Neural progenitor cell (in vitro differentiated cells): ENCODE data around the gene C1orf87. TPM values are rescaled to one million over a fixed set of nuclear protein-coding genes. Genes with fewer than 3 reads are reported as not detected.
A peak's percentile ranks its signal among the peaks of the same experiment; 100 is the strongest.

ENCODE experiments used
- DNase-seq: peaks from one replicate; pipeline ENCODE4 v3.0.0-alpha.2; 2016; ENCODE audit warnings: low spot score
- H2AFZ ChIP-seq: fragments of 200-600 bp; sonication (generic); replicated peaks from 2 replicates; pipeline ENCODE4 v1.6.1; 2016; ENCODE audit warnings: antibody characterized with exemption
- H3F3A ChIP-seq: fragments of 200-600 bp; sonication (generic); 2 replicates; pipeline ENCODE4 v1.6.1; 2016; ENCODE audit warnings: antibody characterized with exemption, low read depth
- H3K27ac ChIP-seq: fragments of 200-600 bp; sonication (generic); 2 replicates; pipeline ENCODE4 v1.5.1; 2016; ENCODE audit warnings: mild to moderate bottlenecking
- H3K27me3 ChIP-seq: fragments of 200-600 bp; sonication (generic); 2 replicates; pipeline ENCODE4 v1.6.1; 2016; ENCODE audit warnings: mild to moderate bottlenecking, moderate library complexity
- H3K36me3 ChIP-seq: fragments of 200-600 bp; sonication (generic); 2 replicates; pipeline ENCODE4 v1.5.1; 2016
- H3K4me1 ChIP-seq: fragments of 200-600 bp; sonication (generic); 2 replicates; pipeline ENCODE4 v1.6.1; 2016; ENCODE audit warnings: mixed run types
- H3K4me2 ChIP-seq: fragments of 200-600 bp; sonication (generic); 2 replicates; pipeline ENCODE4 v1.6.1; 2016
- H3K4me3 ChIP-seq: fragments of 200-600 bp; sonication (generic); 2 replicates; pipeline ENCODE4 v1.5.1; 2016
- H3K79me2 ChIP-seq: fragments of 200-600 bp; sonication (generic); 2 replicates; pipeline ENCODE4 v1.6.1; 2016; ENCODE audit warnings: low read depth
- H3K9ac ChIP-seq: fragments of 200-600 bp; sonication (generic); 2 replicates; pipeline ENCODE4 v1.6.1; 2016
- H3K9me3 ChIP-seq: fragments of 200-600 bp; sonication (generic); 2 replicates; pipeline ENCODE4 v1.5.1; 2016; ENCODE audit warnings: low read depth
- H4K20me1 ChIP-seq: fragments of 200-600 bp; sonication (generic); 2 replicates; pipeline ENCODE4 v1.6.1; 2016; ENCODE audit warnings: low read depth
- H3K27ac Mint-ChIP-seq: 3 replicates; pipeline ENCODE4 v1.8.0; 2021; ENCODE audit warnings: mixed read lengths
- H3K27me3 Mint-ChIP-seq: 2 replicates; pipeline ENCODE4 v1.8.0; 2022; ENCODE audit warnings: low read depth, mild to moderate bottlenecking, inconsistent platforms, moderate library complexity, mixed read lengths; ENCODE audit not compliant: insufficient read depth
- H3K36me3 Mint-ChIP-seq: 3 replicates; pipeline ENCODE4 v1.8.0; 2021; ENCODE audit warnings: mixed read lengths
- H3K4me1 Mint-ChIP-seq: 3 replicates; pipeline ENCODE4 v1.8.0; 2021; ENCODE audit warnings: mixed read lengths
- H3K4me3 Mint-ChIP-seq: 3 replicates; pipeline ENCODE4 v1.8.0; 2021; ENCODE audit warnings: mild to moderate bottlenecking, moderate library complexity, mixed read lengths
- H3K9me3 Mint-ChIP-seq: 3 replicates; pipeline ENCODE4 v1.8.0; 2020; ENCODE audit warnings: mixed read lengths
- EZH2 ChIP-seq: fragments of 200-600 bp; sonication (generic); IDR thresholded peaks from 2 replicates; pipeline ENCODE4 v1.6.1; 2017; ENCODE audit warnings: antibody characterized with exemption, mild to moderate bottlenecking, moderate library complexity
- EZH2phosphoT487 ChIP-seq: fragments of 200-600 bp; sonication (generic); IDR thresholded peaks from 2 replicates; pipeline ENCODE4 v1.6.1; 2017; ENCODE audit warnings: antibody characterized with exemption
- total RNA-seq: library from RNA; depleted of rRNA; stranded (reverse); fragments of >200 nt; gene quantifications from 2 replicates; pipeline ENCODE4 v1.2.3, GENCODE V29; 2015; ENCODE audit warnings: low replicate concordance
- TF ChIP-seq, protein P1 (sequence below): fragments of 200-600 bp; sonication (generic); IDR thresholded peaks from 2 replicates; pipeline ENCODE4 v1.5.1; 2017; ENCODE audit warnings: antibody characterized with exemption, mild to moderate bottlenecking

C1orf87 gene
- total RNA-seq, 1 donor from 2014 or later, result not detected

DNA sequence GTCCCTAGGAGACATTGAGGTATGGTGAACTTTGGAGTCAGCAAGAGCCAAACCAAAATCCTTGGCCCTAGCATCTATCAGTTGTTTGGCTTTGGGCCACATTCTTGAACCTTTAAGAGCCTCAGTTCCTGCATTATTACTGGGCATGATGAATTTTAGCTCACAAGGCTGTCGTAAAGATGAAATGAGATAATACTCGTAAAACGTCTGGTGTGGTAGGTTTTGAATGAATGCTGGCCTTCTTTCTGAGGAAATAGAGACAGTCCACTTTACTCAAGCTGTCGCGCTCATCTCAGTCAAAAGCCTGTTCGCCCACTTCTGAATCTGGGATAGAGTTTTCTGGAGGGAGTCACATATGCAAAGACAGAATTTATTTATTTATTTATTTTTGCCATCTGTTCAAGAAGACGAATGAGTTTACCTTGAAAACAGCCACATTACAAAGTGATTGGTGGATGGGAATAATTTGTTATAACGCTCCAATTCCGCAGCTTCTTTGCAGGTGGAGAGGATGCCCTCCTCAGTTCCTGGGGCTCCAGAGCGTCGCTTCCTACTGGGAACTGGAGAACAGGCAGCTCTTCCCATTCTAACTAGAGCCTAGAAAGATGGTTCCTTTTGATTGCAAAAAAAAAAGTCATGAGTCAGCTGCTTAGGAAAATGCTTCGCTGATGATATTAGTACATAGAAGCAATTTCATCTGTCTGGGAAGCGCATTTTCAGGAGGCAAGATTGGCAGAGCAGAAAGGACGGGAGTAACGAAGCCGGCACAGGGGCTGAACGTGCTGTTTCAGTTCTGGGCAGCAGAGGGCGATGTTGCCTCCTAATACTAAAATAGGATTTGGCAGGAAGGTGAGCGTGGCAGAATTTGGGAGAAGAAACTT, 97.1 kb downstream of the C1orf87 start:
- Mint-ChIP-seq H3K36me3 (no peaks in the 10 kb centered on the region), H3K4me3 (no peak overlapping the region), H3K27me3 (peaks cover 8% of the 10 kb centered on the region), H3K9me3 (no peaks in the 10 kb centered on the region), H3K4me1 (peaks cover 21% of the 10 kb centered on the region), H3K27ac (no peak overlapping the region)
- peak overlapping the region; percentile 26 for H3K4me3 ChIP-seq
- no peaks in the 10 kb centered on the region for H4K20me1 ChIP-seq
- H2AFZ ChIP-seq, result peak overlapping the region; percentile 92
- H3K36me3 ChIP-seq, result no peaks in the 10 kb centered on the region
- no peak overlapping the region for H3K27ac ChIP-seq
- TF ChIP-seq, protein P1, sequence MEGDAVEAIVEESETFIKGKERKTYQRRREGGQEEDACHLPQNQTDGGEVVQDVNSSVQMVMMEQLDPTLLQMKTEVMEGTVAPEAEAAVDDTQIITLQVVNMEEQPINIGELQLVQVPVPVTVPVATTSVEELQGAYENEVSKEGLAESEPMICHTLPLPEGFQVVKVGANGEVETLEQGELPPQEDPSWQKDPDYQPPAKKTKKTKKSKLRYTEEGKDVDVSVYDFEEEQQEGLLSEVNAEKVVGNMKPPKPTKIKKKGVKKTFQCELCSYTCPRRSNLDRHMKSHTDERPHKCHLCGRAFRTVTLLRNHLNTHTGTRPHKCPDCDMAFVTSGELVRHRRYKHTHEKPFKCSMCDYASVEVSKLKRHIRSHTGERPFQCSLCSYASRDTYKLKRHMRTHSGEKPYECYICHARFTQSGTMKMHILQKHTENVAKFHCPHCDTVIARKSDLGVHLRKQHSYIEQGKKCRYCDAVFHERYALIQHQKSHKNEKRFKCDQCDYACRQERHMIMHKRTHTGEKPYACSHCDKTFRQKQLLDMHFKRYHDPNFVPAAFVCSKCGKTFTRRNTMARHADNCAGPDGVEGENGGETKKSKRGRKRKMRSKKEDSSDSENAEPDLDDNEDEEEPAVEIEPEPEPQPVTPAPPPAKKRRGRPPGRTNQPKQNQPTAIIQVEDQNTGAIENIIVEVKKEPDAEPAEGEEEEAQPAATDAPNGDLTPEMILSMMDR, result peak; percentile 97
- TF ChIP-seq EZH2, result no peak
- no peaks in the 10 kb centered on the region for H3K79me2 ChIP-seq
- H3F3A ChIP-seq, result peaks cover 1% of the 10 kb centered on the region
- H3K4me1 ChIP-seq, result peaks cover 8% of the 10 kb centered on the region
- H3K9ac ChIP-seq, result no peak overlapping the region
- peak; percentile 75 for DNase-seq
- no peaks in the 10 kb centered on the region for H3K9me3 ChIP-seq
- H3K27me3 ChIP-seq, result peaks cover 18% of the 10 kb centered on the region
- peak overlapping the region; percentile 69 for H3K4me2 ChIP-seq

DNA sequence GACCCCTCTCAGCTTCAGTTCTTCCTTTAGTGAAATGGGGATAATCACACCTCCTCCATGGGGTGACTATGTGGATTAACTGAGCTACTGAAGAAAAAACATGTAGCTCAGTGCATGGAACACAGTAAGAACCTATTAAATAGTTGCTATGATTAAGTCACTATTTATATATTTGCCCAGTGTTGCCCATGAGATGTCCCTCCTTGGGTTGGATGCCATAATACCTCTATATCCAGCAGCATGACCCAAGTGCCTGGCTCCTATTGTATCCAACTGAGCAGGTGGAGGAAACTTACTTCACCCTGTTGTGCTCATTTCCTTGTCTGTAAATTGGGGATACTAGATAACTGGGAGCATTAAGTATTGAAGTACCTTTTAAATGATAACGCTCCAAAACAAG, 99.9 kb downstream of the C1orf87 start:
- no peak for DNase-seq
- Mint-ChIP-seq H3K27me3 (peaks cover 8% of the 10 kb centered on the region), H3K4me1 (peaks cover 23% of the 10 kb centered on the region)

DNA sequence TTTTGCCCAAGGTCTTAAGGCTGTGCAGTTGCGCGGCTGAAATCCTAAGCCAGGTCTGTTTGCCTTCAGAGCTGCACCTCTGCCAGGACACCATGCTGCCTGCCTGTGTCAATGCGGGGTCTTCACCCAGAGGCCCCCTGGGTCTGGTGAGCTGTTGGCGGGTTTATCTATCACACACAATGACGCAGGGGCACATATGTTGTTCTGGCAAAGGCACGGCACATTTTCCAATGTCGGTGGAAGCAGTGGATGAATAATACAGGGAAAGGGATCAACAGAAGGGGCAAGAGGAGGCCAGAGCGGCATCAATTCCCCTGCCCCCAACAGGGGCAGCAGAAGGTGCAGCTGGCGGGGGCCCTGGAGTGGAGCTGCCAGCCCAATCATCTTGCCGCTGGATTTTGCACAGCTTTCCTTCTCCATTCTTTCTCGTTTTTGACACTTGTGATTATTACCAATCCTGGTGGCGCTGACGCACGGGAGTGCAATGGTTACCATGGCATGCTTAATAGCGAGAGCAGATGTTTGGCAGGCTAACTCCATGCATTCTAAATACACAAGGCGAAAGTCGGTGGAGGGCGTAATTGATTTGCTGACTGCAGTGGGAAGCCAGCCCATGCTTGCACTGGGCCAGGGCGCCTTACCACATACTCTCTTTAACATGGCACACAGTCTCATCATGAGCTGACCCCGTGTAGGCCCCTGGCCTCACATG, 101.2 kb downstream of the C1orf87 start:
- H3K4me3 Mint-ChIP-seq, result no peak overlapping the region
- Histone ChIP-seq H3K9ac (no peak overlapping the region), H3K27me3 (peaks cover 18% of the 10 kb centered on the region), H3K36me3 (no peaks in the 10 kb centered on the region), H3K27ac (no peak overlapping the region), H3K4me2 (no peak overlapping the region), H3K9me3 (no peaks in the 10 kb centered on the region), H4K20me1 (no peaks in the 10 kb centered on the region), H3F3A (no peaks in the 10 kb centered on the region), H3K4me3 (no peak overlapping the region), H3K4me1 (no peaks in the 10 kb centered on the region), H2AFZ (no peak overlapping the region), H3K79me2 (no peaks in the 10 kb centered on the region)
- H3K27me3 Mint-ChIP-seq, result peaks cover 5% of the 10 kb centered on the region
- no peaks in the 10 kb centered on the region for H3K9me3 Mint-ChIP-seq
- H3K27ac Mint-ChIP-seq, result no peak overlapping the region
- TF ChIP-seq EZH2phosphoT487 (no peak), EZH2 (no peak)
- TF ChIP-seq, protein P1, result no peak
- no peak for DNase-seq
- peaks cover 29% of the 10 kb centered on the region for H3K4me1 Mint-ChIP-seq
- H3K36me3 Mint-ChIP-seq, result no peaks in the 10 kb centered on the region

More for the DNA sequence above, 99.9 kb downstream of the C1orf87 start:
- Mint-ChIP-seq H3K36me3 (no peaks in the 10 kb centered on the region), H3K4me3 (no peak overlapping the region), H3K9me3 (no peaks in the 10 kb centered on the region), H3K27ac (no peak overlapping the region)
- Histone ChIP-seq H3K79me2 (no peaks in the 10 kb centered on the region), H3K9me3 (no peaks in the 10 kb centered on the region), H3K4me2 (no peak overlapping the region), H3K27me3 (peaks cover 18% of the 10 kb centered on the region), H2AFZ (no peak overlapping the region), H3F3A (no peaks in the 10 kb centered on the region), H3K9ac (no peak overlapping the region), H4K20me1 (no peaks in the 10 kb centered on the region), H3K27ac (no peak overlapping the region), H3K36me3 (no peaks in the 10 kb centered on the region), H3K4me1 (no peaks in the 10 kb centered on the region), H3K4me3 (no peak overlapping the region)
- TF ChIP-seq EZH2 (no peak), EZH2phosphoT487 (no peak)
- TF ChIP-seq, protein P1, result no peak
